OCI-LY3 (cell line): ENCODE measurements around the gene RAP1GAP2.

ENCODE experiments used
- H2AFZ ChIP-seq: fragments of 200-600, 300-600 bp; shearing (Covaris generic); 2 replicates; pipeline ENCODE4 v1.6.0; 2014; ENCODE audit warnings: antibody characterized with exemption, low read depth, low read length
- H3K27ac ChIP-seq: fragments of 200-600, 300-600 bp; sonication (generic); 2 replicates; pipeline ENCODE4 v1.5.1; 2014; ENCODE audit warnings: mild to moderate bottlenecking, low read length, moderate library complexity, mixed read lengths
- H3K27me3 ChIP-seq: fragments of 200-600, 300-600 bp; sonication (generic); 2 replicates; pipeline ENCODE4 v1.6.1; 2014; ENCODE audit warnings: low read depth, low read length, mixed read lengths
- H3K36me3 ChIP-seq: fragments of 200-600, 300-600 bp; sonication (generic); replicated peaks from 2 replicates; pipeline ENCODE3; 2014; ENCODE audit warnings: low read depth, low read length, mixed read lengths
- H3K4me1 ChIP-seq: fragments of 300-600, 200-600 bp; sonication (generic); 2 replicates; pipeline ENCODE4 v1.6.1; 2014; ENCODE audit warnings: low read length, mixed read lengths
- H3K4me2 ChIP-seq: fragments of 200-600, 300-600 bp; sonication (generic); 2 replicates; pipeline ENCODE4 v1.6.1; 2014; ENCODE audit warnings: low read length, mixed read lengths
- H3K4me3 ChIP-seq: fragments of 300-600, 200-600 bp; sonication (generic); 2 replicates; pipeline ENCODE4 v1.5.1; 2014; ENCODE audit warnings: antibody characterized with exemption, mild to moderate bottlenecking, low read length, moderate library complexity
- H3K79me2 ChIP-seq: fragments of 300-600, 200-600 bp; shearing (Covaris generic); 2 replicates; pipeline ENCODE4 v1.6.1; 2014; ENCODE audit warnings: mild to moderate bottlenecking, low read length, mixed read lengths
- H3K9ac ChIP-seq: fragments of 300-600, 200-600 bp; shearing (Covaris generic); 2 replicates; pipeline ENCODE4 v1.6.0; 2014; ENCODE audit warnings: mild to moderate bottlenecking, low read length, moderate library complexity
- H3K9me3 ChIP-seq: fragments of 200-600, 300-600 bp; shearing (Covaris generic); 2 replicates; pipeline ENCODE4 v1.6.1; 2014; ENCODE audit warnings: low read length, mixed read lengths; ENCODE audit not compliant: insufficient read depth
- H4K20me1 ChIP-seq: fragments of 200-600, 300-600 bp; sonication (generic); 2 replicates; pipeline ENCODE4 v1.6.1; 2016; ENCODE audit warnings: low read length, mixed read lengths; ENCODE audit not compliant: insufficient read depth
- EZH2phosphoT487 ChIP-seq: fragments of 200-600 bp; shearing (Covaris generic); IDR thresholded peaks from 2 replicates; pipeline ENCODE4 v1.6.1; 2018; ENCODE audit warnings: antibody characterized with exemption, mixed run types, low read depth
- TF ChIP-seq, protein P1 (sequence below): fragments of 200-600, 300-600 bp; sonication (generic); IDR thresholded peaks from 2 replicates; pipeline ENCODE4 v1.5.1; 2014; ENCODE audit warnings: antibody characterized with exemption, low read length, low read depth

The RAP1GAP2 gene

DNA sequence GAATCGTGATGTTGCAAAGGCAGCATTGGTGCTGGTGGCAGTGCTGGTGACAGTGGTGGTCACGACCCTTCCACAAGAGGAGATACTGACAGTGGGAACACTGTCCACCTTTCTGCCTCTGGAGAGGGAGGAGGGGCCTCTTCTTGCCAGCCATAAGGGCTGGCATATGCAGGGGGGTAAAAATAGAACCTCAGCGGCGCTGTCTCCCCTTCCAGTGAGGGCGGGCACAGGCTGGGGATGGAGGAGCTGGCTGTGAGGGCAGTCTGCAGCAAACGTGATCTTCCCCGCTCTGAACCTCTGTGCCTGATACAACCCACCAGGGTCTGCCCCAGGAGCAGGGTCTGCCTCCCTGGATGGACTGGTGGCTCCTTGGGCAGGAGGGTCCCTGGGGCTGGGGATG lies 3.4 kb downstream of the RAP1GAP2 start:
- Histone ChIP-seq H2AFZ (no peak overlapping the region), H3K4me1 (no peaks in the 10 kb centered on the region), H3K79me2 (no peaks in the 10 kb centered on the region), H4K20me1 (no peaks in the 10 kb centered on the region), H3K9ac (no peak overlapping the region), H3K27me3 (0 out of 2 replicates have a peak, but pooled peaks cover 3% of the 10 kb centered on the region), H3K27ac (no peak overlapping the region), H3K4me3 (no peak overlapping the region), H3K36me3 (no peaks in the 10 kb centered on the region), H3K4me2 (no peak overlapping the region), H3K9me3 (no peaks in the 10 kb centered on the region)
- TF ChIP-seq, protein P1, sequence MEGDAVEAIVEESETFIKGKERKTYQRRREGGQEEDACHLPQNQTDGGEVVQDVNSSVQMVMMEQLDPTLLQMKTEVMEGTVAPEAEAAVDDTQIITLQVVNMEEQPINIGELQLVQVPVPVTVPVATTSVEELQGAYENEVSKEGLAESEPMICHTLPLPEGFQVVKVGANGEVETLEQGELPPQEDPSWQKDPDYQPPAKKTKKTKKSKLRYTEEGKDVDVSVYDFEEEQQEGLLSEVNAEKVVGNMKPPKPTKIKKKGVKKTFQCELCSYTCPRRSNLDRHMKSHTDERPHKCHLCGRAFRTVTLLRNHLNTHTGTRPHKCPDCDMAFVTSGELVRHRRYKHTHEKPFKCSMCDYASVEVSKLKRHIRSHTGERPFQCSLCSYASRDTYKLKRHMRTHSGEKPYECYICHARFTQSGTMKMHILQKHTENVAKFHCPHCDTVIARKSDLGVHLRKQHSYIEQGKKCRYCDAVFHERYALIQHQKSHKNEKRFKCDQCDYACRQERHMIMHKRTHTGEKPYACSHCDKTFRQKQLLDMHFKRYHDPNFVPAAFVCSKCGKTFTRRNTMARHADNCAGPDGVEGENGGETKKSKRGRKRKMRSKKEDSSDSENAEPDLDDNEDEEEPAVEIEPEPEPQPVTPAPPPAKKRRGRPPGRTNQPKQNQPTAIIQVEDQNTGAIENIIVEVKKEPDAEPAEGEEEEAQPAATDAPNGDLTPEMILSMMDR = no peak
- no peak for TF ChIP-seq EZH2phosphoT487

DNA sequence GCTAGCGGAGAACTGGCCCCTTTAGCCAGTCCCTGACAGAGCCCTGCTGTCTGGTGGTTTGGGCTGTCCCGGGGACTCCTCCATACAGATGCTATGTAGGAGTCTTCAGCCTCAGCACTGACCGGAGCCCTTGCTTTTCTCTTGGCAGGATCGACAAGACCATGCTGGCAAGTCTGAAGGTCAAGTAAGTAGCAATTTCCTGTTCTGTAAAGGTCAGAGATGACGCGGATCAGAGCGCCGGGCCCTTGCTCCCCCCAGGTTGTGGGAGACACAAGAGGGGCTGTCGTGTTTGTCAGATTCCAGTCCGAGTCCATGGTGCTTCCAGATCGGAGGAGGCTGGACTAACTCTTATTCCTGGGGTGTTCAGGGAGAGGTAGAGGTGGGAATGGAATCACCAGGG lies 4.1 kb downstream of the RAP1GAP2 start:
- Histone ChIP-seq H3K9ac (no peak overlapping the region), H3K36me3 (no peaks in the 10 kb centered on the region), H3K27me3 (0 out of 2 replicates have a peak, but pooled peaks cover 3% of the 10 kb centered on the region), H3K9me3 (no peaks in the 10 kb centered on the region), H3K4me3 (no peak overlapping the region), H3K4me2 (no peak overlapping the region), H3K4me1 (no peaks in the 10 kb centered on the region), H2AFZ (no peak overlapping the region), H3K79me2 (no peaks in the 10 kb centered on the region), H3K27ac (no peak overlapping the region), H4K20me1 (no peaks in the 10 kb centered on the region)
- no peak for TF ChIP-seq EZH2phosphoT487
- TF ChIP-seq, protein P1 = no peak

DNA sequence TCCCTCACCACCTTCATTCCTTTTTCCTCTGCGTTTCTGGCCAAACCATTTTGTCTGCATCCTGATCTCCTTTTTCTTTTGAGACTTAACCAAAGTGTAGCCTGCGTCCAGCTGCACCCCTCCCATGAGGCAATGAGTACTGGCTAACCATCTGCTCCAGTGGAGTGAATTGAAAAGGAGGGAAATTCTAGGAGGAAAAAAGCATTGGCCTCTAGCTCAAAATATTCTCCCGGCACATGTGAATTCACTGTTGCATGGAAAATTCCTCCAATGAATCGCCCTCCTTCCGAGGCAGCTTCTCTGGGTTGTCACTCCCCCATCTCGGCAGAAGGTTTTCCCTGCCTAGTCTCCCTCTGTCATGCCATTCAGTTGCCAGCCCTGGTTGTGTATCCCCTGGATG lies 5.6 kb downstream of the RAP1GAP2 start:
- Histone ChIP-seq H3K4me2 (no peak overlapping the region), H3K36me3 (no peaks in the 10 kb centered on the region), H3K4me3 (no peak overlapping the region), H2AFZ (no peak overlapping the region), H3K9me3 (no peaks in the 10 kb centered on the region), H3K79me2 (no peaks in the 10 kb centered on the region), H3K4me1 (no peaks in the 10 kb centered on the region), H4K20me1 (no peaks in the 10 kb centered on the region), H3K27ac (no peak overlapping the region), H3K27me3 (0 out of 2 replicates have a peak, but pooled peaks cover 3% of the 10 kb centered on the region), H3K9ac (no peak overlapping the region)
- TF ChIP-seq, protein P1 = no peak

DNA sequence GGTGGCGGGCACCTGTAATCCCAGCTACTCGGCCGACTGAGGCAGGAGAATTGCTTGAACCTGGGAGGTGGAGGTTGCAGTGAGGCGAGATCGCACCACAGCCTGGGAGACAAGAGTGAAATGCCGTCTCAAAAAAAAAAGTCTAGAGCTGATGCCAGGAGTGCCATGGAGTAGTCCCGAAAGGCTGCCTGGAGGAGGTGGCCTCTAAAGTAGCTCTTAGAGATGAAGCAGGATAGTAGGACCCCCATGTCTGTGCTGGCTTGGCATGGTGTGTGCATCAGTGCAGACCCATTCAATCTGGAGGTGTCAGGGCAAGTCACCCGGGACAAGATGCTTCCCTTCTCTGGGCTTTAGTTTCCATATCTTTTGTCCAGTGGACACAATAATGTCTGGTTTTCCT lies 6.3 kb downstream of the RAP1GAP2 start:
- Histone ChIP-seq H3K4me2 (no peak overlapping the region), H4K20me1 (no peaks in the 10 kb centered on the region), H3K27ac (no peak overlapping the region), H3K36me3 (no peaks in the 10 kb centered on the region), H3K79me2 (no peaks in the 10 kb centered on the region), H3K9ac (no peak overlapping the region), H3K9me3 (no peaks in the 10 kb centered on the region), H2AFZ (no peak overlapping the region), H3K4me1 (no peaks in the 10 kb centered on the region), H3K27me3 (0 out of 2 replicates have a peak, but pooled peaks cover 3% of the 10 kb centered on the region), H3K4me3 (no peak overlapping the region)
- no peak for TF ChIP-seq EZH2phosphoT487
- TF ChIP-seq, protein P1 = no peak
